C4-2B (cell line): ENCODE measurements around the gene FBXW5.

Experiments
- H3K27ac ChIP-seq: fragments of 450-650 bp; 2 replicates; pipeline ENCODE4 v1.5.1; 2017
- ZFX ChIP-seq: fragments of 450-650 bp; IDR thresholded peaks from 2 replicates; pipeline ENCODE4 v1.6.1; 2017
- TF ChIP-seq, protein P1 (sequence below): fragments of 450-650 bp; conservative IDR thresholded peaks from 2 replicates; pipeline ENCODE4 v1.5.1; 2017; ENCODE audit warnings: mild to moderate bottlenecking

Gene FBXW5

DNA sequence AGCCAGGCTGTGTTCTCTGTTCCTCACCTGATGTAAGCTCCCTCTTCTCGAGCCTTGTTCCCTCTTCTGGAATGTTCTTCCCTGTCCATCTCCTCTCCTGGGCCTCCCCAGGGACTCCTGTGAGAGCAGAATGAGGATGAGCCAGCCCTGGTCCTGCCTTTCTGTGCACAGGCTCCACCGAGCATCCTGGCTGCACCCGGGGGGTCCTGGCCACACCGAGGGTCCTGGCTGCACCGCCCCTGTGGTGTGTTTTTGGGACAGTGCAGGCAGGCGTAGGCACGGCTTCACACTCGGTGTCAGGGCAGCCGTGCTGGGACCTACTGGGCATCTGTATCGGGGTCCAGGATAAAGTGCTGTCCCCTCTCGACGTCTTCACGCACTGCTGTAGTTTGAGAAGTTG lies 17.8 kb downstream of the FBXW5 start:
- no peak for TF ChIP-seq ZFX
- TF ChIP-seq, protein P1, sequence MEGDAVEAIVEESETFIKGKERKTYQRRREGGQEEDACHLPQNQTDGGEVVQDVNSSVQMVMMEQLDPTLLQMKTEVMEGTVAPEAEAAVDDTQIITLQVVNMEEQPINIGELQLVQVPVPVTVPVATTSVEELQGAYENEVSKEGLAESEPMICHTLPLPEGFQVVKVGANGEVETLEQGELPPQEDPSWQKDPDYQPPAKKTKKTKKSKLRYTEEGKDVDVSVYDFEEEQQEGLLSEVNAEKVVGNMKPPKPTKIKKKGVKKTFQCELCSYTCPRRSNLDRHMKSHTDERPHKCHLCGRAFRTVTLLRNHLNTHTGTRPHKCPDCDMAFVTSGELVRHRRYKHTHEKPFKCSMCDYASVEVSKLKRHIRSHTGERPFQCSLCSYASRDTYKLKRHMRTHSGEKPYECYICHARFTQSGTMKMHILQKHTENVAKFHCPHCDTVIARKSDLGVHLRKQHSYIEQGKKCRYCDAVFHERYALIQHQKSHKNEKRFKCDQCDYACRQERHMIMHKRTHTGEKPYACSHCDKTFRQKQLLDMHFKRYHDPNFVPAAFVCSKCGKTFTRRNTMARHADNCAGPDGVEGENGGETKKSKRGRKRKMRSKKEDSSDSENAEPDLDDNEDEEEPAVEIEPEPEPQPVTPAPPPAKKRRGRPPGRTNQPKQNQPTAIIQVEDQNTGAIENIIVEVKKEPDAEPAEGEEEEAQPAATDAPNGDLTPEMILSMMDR: no peak
- no peak overlapping the region for H3K27ac ChIP-seq

DNA sequence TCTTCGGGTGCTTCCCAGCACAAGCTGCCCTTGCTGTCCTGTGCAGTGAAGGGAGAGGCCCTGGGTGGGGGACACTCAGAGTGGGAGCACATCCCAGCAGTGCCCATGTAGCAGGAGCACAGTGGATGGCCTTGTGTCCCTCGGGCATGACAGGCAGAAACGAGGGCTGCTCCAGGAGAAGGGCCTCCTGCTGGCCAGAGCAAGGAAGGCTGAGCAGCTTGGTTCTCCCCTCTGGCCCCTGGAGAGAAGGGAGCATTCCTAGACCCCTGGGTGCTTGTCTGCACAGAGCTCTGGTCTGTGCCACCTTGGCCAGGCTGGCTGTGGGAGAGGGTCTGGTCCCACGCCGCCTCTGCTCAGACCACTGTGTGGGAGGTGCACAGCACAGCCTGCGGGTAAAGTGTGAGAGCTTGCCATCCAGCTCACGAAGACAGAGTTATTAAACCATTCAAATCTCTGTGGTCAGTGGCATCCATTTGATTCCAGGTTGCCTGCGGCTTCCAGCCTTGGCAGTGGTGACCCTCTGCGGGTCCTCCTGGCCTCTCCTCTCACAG lies 18.3 kb downstream of the FBXW5 start:
- no peak for TF ChIP-seq ZFX
- TF ChIP-seq, protein P1: no peak

DNA sequence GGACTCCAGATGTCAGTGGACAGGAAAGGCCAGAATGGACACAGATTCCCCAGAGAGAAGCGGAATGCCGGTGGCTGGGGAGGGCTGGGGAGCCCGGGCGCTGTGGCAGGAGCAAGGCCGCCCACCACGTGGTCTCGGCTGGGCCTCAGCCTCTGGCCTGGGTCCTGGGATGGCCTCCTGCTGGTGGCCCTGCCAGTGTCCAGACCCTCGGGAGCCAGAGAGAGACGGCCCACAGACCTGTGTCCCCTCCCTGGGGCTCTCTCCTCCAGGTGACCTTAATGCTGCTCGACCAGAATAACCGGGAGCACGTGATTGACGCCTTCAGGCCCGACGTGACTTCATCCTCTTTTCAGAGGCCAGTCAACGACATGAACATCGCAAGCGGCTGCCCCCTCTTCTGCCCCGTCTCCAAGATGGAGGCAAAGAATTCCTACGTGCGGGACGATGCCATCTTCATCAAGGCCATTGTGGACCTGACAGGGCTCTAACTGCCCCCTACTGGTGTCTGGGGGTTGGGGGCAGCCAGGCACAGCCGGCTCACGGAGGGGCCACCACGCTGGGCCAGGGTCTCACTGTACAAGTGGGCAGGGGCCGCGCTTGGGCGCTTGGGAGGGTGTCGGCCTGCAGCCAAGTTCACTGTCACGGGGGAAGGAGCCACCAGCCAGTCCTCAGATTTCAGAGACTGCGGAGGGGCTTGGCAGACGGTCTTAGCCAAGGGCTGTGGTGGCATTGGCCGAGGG lies 19.0 kb downstream of the FBXW5 start:
- no peak overlapping the region for H3K27ac ChIP-seq
- TF ChIP-seq, protein P1: no peak
- TF ChIP-seq ZFX: no peak

More for the DNA sequence above, 18.3 kb downstream of the FBXW5 start:
- H3K27ac ChIP-seq: no peak overlapping the region

DNA sequence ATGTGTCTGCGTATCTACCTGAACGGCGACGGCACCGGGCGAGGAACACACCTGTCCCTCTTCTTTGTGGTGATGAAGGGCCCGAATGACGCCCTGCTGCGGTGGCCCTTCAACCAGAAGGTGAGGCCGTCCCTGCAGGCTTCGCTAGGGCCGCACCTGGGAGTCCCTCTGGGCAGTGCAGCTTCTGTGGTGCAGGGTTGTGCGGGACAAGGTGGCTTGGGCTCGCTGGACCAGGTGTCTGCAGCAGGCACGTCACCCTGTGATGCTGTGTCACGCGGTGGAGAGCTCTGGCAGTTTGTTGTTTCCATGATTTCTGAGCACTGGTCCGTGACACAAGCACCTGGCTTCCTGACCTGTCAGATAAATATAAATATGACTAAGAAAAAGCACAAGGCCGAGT lies 20.7 kb downstream of the FBXW5 start:
- TF ChIP-seq, protein P1: no peak
- no peak for TF ChIP-seq ZFX
- H3K27ac ChIP-seq: no peak overlapping the region

DNA sequence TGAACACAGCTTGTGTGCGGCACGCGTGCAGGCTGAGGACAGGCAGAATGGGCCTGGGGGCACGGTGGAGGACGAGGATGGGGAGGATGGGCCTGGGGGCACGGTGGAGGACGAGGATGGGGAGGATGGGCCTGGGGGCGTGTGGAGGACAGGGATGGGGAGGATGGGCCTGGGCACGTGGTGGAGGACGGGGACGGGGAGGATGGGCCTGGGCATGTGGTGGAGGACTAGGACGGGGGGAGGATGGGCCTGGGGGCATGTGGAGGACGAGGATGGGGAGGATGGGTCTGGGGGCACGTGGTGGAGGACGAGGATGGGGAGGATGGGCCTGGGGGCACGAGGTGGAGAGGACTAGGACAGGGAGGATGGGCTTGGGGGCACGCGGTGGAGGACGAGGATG lies 22.0 kb downstream of the FBXW5 start:
- TF ChIP-seq, protein P1: no peak
- TF ChIP-seq ZFX: no peak
- H3K27ac ChIP-seq: no peak overlapping the region

DNA sequence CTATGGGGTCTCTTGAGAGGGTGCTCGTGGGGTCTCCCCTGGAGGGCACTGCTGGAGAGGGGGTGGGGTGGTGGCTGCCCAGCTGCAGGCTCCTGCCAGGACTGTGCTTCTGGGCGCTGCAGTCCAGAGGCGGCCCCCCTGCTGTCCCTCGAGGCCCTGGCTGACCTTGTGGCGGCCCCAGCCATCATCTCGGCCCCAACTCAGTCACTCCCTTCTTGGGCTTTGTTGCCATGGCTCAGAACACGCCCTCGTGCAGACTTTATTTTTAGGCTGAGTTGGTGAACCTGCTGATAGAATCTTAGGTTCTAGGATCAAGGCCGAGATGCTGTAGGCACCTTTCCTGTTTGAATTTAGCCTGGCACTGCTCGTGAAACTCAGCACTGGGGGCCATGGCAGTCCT lies 22.8 kb downstream of the FBXW5 start:
- no peak overlapping the region for H3K27ac ChIP-seq
- no peak for TF ChIP-seq ZFX
- TF ChIP-seq, protein P1: no peak

DNA sequence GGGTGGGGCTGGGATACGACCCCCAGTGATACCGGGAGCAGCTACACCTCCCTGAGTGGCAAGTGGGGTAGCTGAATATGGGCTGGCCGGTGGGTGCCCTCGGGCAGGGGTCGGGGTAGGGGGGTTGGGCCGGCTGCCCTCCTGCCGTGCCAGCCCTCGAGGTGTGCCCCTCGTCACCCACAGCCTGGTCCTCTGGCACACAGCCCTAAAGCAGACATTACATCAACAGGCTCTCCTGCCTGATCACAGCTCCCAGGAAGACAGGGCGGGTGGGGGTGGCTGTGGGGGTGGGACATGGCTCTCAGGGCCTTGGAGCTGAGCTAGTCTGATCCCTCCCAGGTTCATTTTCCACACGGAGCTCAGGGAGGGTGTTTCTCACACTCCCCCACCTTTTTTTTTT lies 23.2 kb downstream of the FBXW5 start:
- TF ChIP-seq, protein P1: no peak
- no peak overlapping the region for H3K27ac ChIP-seq
